Measurements from ENCODE around the gene SFMBT2.

The SFMBT2 gene

DNA sequence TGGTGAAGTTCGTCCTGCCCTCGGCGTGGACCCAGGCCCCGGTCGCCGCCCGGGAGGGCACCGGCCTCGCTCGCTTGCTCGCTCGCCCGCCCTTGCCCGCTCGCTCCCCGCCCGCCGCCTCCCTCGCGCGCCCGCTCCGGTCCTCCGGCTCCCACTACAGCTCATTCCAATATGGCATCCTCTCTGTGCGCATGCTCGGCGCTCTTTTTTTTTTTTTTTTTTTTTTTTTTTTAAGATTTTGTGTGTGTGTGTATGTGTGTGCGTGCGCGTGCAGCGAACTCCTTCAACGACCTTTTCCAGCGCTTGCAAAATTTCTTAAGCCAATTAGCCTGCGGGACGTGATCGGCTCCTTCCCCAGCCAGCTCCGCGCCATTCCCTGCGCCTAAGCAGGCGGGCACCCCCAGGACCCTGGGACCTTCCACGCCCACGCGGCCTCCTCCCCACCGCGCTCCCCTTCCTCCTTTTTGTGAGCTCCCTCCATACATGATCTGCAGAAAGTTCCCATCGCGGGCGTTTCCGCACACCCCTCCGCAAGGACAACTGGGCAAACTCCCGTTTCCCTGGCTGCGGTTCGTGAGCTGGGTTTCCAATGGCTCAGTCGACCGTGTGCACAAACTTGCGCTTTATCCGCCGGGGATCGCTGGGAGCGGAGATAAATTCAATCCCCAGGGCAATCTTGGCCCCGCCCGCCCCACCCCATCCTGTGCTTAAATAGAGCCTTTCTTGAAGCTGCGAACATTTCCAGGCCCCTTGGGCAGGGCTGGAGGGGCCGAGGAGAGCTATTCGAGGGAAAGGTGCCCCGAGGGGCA, at the start of gene SFMBT2:
SFMBT2 (minus strand) TSS at position 173 of the 809 bp plus-strand sequence. CDS start 29,136 bp downstream, outside the sequence.
- no peak for DNase-seq (ENCODE audit: low read depth, low spot score)
- CTCF ChIA-PET: interaction anchor here (0.6 to 1.8 kb wide), 8 partner anchors 483 to 965 kb away, joined by 3 to 7 read pairs (median 3); no protein-coding TSS in a partner anchor
- peak within 1 kb of the TSS; percentile 59 for H3K4me3 ChIP-seq (ENCODE audit: low read depth, low read length)
- TF ChIP-seq, protein P1, sequence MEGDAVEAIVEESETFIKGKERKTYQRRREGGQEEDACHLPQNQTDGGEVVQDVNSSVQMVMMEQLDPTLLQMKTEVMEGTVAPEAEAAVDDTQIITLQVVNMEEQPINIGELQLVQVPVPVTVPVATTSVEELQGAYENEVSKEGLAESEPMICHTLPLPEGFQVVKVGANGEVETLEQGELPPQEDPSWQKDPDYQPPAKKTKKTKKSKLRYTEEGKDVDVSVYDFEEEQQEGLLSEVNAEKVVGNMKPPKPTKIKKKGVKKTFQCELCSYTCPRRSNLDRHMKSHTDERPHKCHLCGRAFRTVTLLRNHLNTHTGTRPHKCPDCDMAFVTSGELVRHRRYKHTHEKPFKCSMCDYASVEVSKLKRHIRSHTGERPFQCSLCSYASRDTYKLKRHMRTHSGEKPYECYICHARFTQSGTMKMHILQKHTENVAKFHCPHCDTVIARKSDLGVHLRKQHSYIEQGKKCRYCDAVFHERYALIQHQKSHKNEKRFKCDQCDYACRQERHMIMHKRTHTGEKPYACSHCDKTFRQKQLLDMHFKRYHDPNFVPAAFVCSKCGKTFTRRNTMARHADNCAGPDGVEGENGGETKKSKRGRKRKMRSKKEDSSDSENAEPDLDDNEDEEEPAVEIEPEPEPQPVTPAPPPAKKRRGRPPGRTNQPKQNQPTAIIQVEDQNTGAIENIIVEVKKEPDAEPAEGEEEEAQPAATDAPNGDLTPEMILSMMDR (IDR thresholded peaks at IDR 0.05; ENCODE audit: insufficient read depth, low read length, missing control alignments): no peak
- POLR2A ChIA-PET: interaction anchor here (0.6 kb wide), 2 partner anchors 10 to 570 kb away, joined by 3 read pairs; no protein-coding TSS in a partner anchor

DNA sequence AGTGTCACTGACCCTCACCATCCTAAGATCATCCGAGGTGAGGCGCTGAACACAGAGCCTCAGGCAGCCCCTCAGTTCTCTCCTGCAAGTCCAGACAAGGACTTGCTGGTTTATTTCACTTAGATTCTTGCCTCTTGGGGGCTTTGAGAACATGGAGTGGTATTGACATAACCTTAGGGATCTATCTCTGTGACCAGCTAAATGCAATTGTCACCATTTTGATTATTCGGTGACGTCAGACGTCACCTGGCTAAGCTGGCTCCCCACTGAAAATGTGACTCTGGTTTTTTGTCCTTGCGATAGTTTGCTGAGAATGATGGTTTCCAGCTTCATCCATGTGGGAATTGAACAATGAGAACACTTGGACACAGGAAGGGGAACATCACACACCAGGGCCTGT, 49.2 kb upstream of the SFMBT2 start:
- CTCF ChIA-PET: no interaction called here
- TF ChIP-seq, protein P1 (IDR thresholded peaks at IDR 0.05; ENCODE audit: insufficient read depth, low read length, missing control alignments): no peak

DNA sequence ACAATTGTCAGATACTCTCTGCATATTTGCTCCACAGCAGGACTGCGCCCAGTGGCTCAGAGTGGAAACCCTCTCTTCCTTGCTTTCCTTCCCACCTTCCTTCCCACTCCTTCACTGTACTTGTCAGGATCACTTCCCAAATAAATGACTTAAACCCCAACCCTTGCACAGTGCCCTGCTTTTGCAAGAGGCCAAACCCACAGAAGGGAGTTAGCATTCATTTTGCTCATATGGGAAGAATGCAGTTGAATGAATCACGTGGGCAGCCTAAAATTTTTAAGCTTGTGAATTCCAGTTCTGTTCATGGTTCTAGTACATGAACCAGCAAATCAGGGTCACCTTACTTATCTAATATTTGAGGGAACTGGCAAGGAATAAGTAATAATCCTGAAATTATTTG, 47.7 kb upstream of the SFMBT2 start:
- ChIA-PET POLR2A (no interaction called here), CTCF (no interaction called here)
- TF ChIP-seq, protein P1 (IDR thresholded peaks at IDR 0.05; ENCODE audit: insufficient read depth, low read length, missing control alignments): no peak
- DNase-seq (ENCODE audit: low read depth, low spot score): no peak
- H3K4me3 ChIP-seq (ENCODE audit: low read depth, low read length): no peak overlapping the region

More for the DNA sequence above, 49.2 kb upstream of the SFMBT2 start:
- no peak overlapping the region for H3K4me3 ChIP-seq (ENCODE audit: low read depth, low read length)
- POLR2A ChIA-PET: no interaction called here
- no peak for DNase-seq (ENCODE audit: low read depth, low spot score)

DNA sequence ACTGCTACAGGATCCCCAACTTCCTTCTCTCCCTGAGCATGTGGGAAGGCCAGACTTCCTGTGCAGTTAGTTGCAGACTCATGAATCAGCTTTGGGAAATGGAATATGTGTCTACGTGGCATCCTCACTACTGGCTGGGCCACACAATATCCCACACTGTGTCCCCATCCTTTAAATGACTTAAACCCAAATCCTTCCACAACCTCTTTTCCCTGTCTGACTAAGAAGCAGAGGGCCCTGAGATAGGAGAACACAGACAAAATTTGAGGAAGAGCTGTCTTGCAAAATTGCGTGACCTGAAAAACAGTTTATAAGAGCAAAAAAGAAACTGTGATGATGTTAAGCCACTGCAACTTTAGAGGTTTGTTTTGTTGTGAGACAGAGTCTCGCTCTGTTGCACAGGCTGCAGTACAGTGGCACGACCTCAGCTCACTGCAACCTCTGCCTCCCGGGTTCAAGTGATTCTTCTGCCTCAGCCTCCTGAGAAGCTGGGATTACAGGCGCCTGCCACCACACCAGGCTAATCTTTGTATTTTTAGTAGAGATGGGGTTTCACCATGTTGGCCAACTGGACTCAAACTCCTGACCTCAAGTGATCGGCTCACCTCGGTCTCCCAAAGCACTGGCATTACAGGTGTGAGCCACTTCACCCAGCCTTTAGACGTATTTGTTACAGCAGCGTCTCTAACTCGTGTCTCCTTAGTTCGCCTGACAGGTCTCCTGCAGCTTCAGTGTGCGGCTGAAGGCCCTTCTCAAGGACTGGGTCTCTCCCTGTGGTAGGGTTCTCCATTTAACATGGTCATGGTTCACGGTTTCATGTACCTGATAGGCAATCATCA, 46.9 kb upstream of the SFMBT2 start:
- DNase-seq (ENCODE audit: low read depth, low spot score): no peak
- CTCF ChIA-PET: no interaction called here
- POLR2A ChIA-PET: no interaction called here
- no peak overlapping the region for H3K4me3 ChIP-seq (ENCODE audit: low read depth, low read length)
- TF ChIP-seq, protein P1 (IDR thresholded peaks at IDR 0.05; ENCODE audit: insufficient read depth, low read length, missing control alignments): no peak

DNA sequence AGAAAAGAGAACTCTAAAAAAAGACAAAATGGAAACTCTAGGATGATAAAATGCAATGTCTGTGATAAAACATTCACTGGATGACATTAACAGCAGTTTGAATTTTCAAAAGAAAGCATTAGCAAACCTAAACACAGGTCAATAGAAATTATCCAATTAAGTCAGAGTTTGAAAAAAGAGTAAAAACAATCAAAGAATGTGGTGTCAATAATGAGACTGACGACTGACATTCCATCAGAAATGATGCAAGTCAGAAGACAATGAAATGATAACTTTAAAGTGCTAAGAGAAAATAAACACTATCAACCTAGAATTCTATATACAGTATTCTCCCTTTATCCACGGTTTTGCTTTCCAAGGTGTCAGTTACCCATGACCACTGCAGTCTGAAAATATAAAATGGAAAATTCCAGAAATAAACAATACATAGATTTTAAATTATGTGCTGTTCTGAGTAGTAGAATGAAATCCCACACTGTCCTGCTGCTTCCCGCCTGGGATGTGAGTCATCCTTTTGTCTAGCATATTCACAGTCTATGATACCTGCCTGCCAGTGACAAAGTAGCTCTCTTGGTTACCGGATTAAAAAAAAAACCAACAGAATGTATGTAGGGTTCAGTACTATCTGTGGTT, 38.3 kb upstream of the SFMBT2 start:
- H3K4me3 ChIP-seq (ENCODE audit: low read depth, low read length): no peak overlapping the region
- no peak for DNase-seq (ENCODE audit: low read depth, low spot score)
- CTCF ChIA-PET: no interaction called here
- TF ChIP-seq, protein P1 (IDR thresholded peaks at IDR 0.05; ENCODE audit: insufficient read depth, low read length, missing control alignments): no peak
- POLR2A ChIA-PET: no interaction called here
